HG03135 (cell line): ENCODE data around the gene CAGE1.
"Not testable (repeated sequence)": the region's sequence is repeated elsewhere in the genome, so short reads cannot be mapped to it uniquely, and the experiment has no call there.

Experiments
- ATAC-seq: cut with Tn5 transposase; IDR thresholded peaks from one replicate; pipeline ENCODE4 v1.9.1; 2021; ENCODE audit warnings: mild to moderate bottlenecking, moderate library complexity; ENCODE audit not compliant: unreplicated experiment

CAGE1 gene

GRCh38 chr6:7341271-7341670 is 48.3 kb downstream of the CAGE1 start:
- ATAC-seq: no peak

DNA sequence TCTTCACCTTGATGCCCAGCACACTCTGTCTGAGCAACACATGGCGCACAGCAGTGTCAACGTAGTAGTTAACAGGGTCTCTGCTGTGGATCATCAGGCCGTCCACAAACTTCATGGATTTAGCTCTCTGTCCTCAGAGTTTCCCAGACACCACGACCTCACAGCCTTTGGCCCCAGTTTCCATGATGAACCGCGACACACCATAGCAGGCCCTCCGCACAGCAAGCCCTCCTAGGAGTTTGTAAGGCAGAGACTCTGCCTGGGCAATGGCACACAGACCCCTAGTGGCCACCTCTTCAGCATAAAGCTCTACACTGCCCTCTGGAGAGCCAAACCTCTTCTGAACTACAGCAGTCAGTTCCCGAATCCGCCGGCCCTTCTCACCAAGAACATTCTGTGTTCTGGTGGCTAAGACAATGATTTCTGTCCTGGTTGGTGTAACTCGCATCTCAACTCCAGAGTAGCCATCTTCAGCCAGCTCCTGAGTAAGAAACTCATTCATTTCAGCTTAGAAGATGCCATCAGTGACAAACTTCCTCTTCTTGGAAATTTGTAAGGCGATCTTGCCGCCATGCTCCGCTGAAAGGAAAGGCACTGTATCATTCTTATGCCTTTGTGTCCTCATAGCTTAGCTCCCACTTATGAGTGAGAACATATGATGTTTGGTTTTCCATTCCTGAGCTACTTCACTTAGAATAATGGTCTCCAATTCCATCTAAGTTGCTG is 50.4 kb downstream of the CAGE1 start:
- ATAC-seq: not testable (repeated sequence)

GRCh38 chr6:7338031-7338430 is 51.5 kb downstream of the CAGE1 start:
- ATAC-seq: no peak

- ATAC-seq: no peak
Measured at GRCh38 chr6:7335519-7335918, 54.0 kb downstream of the CAGE1 start.

DNA sequence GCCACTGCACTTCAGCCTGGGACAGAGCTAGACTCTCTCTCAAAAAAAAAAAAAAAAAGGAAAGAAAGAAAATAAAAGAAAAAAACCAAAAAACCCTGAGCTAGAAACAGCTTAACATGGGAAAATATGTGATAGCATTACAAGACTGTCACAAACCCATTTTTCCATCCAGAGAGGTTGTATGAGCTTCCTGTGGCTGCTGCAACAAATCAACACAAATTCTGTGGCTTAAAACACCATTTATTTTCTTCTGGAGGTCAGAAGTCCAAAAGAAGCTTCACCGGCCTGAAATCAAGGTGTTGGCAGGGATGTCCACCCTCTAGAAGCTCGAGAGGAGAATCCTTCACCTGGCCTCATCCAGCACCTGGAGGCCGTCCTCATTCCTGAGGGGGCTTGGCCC is 54.9 kb downstream of the CAGE1 start:
- ATAC-seq: no peak

DNA sequence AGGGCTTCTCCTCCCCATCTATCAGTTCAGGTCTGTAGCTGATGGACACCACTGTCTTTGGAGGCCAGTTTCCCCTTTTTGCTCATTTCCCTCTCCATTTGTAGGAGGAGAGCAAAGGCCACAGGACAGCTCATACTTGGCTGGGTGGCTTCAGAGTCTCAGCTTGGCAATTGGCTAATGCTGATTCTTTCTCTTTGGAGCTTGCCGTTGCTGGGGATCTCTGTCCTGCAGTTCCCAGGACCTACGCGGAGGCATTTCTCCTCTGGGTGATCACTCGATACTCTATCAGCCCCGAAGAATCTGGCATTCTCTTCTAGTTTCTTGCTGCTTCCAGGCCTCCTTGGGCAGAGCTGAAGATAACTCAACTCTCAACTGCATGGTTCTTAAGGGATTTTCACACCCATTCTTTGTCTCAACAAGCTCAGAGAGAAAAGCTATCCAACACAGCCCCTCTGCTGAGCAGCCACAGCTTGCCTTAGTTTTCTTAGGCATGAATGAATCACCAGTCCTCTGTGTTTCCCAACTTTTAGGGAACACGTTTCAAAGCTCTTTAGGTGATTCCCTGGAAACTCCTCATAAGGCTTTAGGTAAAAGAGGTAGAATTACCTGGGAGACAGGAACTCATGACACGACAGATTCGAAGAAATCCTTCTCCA is 57.3 kb downstream of the CAGE1 start:
- ATAC-seq: no peak

DNA sequence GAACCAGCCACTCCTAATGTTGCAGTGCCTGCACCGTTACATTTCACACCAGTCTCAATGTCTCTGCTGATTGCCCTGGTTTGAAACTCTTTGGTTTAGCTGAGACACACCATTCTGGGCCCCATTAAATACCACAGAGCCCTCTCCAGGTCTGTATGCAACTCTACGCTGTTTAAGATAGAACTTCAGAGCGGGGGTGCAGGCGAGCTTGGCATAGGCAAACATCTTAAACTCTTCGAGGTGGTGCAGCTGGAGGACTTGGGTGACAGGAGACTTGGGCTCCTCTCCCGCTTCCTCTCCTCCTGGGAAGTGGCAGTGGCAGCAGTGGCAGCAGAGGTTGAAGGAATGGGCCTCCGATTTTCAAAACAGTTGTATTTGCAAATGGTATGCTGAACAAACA is 58.1 kb downstream of the CAGE1 start:
- no peak for ATAC-seq

- no peak for ATAC-seq
Measured at GRCh38 chr6:7328243-7328642, 61.3 kb downstream of the CAGE1 start.

- ATAC-seq: no peak
Measured at GRCh38 chr6:7325750-7326149, 63.8 kb downstream of the CAGE1 start.

- ATAC-seq: peak; percentile 85
Measured at GRCh38 chr6:7324520-7324919, 65.0 kb downstream of the CAGE1 start.

- ATAC-seq: no peak
Measured at GRCh38 chr6:7323074-7323473, 66.5 kb downstream of the CAGE1 start.

DNA sequence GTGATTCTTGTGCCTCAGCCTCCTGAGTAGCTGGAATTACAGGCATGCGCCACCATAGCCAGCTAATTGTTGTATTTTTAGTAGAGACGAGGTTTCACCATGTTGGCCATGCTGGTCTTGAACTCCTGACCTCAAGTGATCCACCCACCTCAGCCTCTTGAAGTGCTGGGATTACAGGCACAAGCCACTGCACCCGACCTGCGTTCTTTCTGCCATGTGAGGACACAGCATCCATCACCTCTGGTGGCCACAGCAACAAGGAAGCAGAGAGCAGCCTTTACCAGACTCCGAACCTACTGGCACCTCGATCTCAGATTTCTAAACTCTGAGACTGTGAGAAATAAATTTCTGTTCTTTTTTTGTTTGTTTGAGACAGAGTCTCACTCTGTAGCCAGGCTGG is 67.7 kb downstream of the CAGE1 start:
- ATAC-seq: not testable (repeated sequence)

DNA sequence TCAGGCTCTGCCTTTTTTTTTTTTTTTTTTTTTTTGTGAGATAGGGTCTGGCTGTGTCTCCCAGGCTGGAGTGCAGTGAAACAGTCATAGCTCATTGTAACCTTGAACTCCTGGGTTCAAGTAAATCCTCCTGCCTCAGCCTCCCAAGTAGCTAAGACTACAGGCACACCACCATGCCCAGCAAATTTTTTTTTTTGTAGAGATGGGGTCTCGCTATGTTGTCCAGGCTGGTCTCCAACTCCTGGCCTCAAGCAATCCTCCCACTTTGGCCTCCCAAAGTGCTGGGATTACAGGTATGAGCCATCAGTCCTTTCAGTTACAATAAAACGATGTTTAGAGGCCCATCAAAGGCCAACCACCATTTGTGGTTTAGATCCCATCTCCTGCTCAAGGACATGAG is 70.1 kb downstream of the CAGE1 start:
- not testable (repeated sequence) for ATAC-seq

DNA sequence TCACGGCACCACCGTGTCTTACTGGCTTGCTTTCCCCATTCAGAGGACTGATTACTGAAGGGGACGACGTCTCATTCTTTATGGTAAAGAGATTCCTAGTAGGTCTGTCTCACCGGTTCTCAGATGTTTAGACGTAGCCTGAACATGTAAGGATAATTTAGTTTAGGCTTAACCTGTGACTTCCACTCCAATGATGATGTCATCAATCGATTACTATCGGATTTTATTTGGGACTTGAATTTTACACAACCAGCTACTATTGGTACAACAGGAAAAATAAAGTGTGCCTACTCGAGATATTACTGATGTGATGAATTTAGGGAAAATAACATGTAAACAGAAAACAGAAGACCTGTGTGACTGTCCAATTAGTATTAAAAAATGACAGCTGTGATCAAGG is 72.0 kb downstream of the CAGE1 start:
- ATAC-seq: no peak

DNA sequence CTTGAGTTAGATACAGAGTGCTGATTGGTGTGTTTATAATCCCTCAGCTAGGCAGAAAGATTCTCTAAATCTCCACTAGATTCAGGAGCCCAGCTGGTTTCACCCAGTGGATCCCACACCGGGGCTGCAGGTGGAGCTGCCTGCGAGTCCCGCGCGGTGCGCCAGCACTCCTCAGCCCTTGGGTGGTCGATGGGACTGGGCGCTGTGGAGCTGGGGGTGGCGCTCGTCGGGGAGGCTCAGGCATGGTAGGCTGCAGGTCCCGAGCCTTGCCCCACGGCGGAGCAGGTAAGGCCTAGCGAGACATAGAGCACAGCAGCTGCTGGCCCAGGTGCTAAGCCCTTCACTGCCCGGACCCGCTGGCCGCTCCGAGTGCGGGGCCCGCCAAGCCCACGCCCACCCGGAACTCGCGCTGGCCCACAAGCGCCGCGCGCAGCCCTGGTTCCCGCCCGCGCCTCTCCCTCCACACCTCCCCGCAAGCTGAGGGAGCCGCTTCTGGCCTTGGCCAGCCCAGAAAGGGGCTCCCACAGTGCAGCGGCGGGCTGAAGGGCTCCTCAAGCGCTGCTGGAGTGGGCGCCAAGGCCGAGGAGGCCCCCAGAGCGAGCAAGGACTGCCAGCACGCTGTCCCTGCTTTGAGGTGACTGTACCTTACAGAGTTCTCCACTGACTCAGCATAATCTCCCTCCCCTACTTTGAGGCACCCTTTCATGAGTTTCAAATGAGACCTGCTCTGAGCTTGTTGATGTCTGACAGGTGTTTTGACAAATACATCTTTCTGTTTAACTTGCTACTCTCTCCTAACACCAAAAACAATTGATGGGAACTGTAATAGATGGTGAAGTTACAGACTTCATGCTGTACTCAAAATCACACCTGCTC is 72.6 kb downstream of the CAGE1 start:
- no peak for ATAC-seq

- ATAC-seq: no peak
Measured at GRCh38 chr6:7315948-7316365, 73.6 kb downstream of the CAGE1 start.

- ATAC-seq: not testable (repeated sequence)
Measured at GRCh38 chr6:7315087-7315947, 74.2 kb downstream of the CAGE1 start.

- ATAC-seq: no peak
Measured at GRCh38 chr6:7314414-7314813, 75.1 kb downstream of the CAGE1 start.

- ATAC-seq: peak; percentile 2
Measured at GRCh38 chr6:7313505-7314165, 75.9 kb downstream of the CAGE1 start.
